Activated CD8-positive, alpha-beta T cell treated with anti-CD3 and anti-CD28 coated beads, Interleukin-2, amount 10 ng/mL, durations not matched to agents 7 days and 5 days (primary cell): ENCODE data around the gene SPATA6. TPM values are rescaled to one million over a fixed set of nuclear protein-coding genes. Genes with fewer than 3 reads are reported as not detected.

Experiments
- ATAC-seq: fragments of 150-1000 bp; cut with Tn5 transposase; one replicate; pipeline ENCODE4 v1.10.0; 2021; ENCODE audit warnings: moderate library complexity
- CTCF ChIA-PET: fragments of 350-600 bp; sonication (Branson Sonifier 250); formaldehyde crosslinking; loops from one replicate; lab custom pipeline; 2021; ENCODE audit warnings: antibody characterized with exemption; lab: Charles Lee
- POLR2A ChIA-PET: fragments of 350-600 bp; sonication (Branson Sonifier 250); formaldehyde crosslinking; loops from one replicate; lab custom pipeline; 2021; ENCODE audit warnings: antibody characterized with exemption; lab: Charles Lee
- DNase-seq: peaks from one replicate; pipeline ENCODE4 v3.0.0-alpha.2; 2020
- H3K27ac Mint-ChIP-seq: one replicate; pipeline ENCODE4 v1.8.0; 2021; ENCODE audit warnings: mild to moderate bottlenecking, mixed read lengths
- H3K27me3 Mint-ChIP-seq: one replicate; pipeline ENCODE4 v1.8.0; 2021; ENCODE audit warnings: low read depth, mixed read lengths
- H3K36me3 Mint-ChIP-seq: one replicate; pipeline ENCODE4 v1.8.0; 2021; ENCODE audit warnings: low read depth, mixed read lengths
- H3K4me1 Mint-ChIP-seq: one replicate; pipeline ENCODE4 v1.8.0; 2021; ENCODE audit warnings: low read depth, mixed read lengths
- H3K4me3 Mint-ChIP-seq: one replicate; pipeline ENCODE4 v1.8.0; 2021; ENCODE audit warnings: mild to moderate bottlenecking, mixed read lengths
- H3K9me3 Mint-ChIP-seq: one replicate; pipeline ENCODE4 v1.8.0; 2022; ENCODE audit warnings: mixed read lengths; ENCODE audit not compliant: insufficient read depth
- total RNA-seq, 2 experiments: library from RNA; stranded (reverse); gene quantifications; one replicate each; pipeline ENCODE4 v1.2.3, GENCODE V29; 2021

SPATA6 gene
- total RNA-seq, 2 experiments from 2014 or later = 0.89 to 0.95 TPM

DNA sequence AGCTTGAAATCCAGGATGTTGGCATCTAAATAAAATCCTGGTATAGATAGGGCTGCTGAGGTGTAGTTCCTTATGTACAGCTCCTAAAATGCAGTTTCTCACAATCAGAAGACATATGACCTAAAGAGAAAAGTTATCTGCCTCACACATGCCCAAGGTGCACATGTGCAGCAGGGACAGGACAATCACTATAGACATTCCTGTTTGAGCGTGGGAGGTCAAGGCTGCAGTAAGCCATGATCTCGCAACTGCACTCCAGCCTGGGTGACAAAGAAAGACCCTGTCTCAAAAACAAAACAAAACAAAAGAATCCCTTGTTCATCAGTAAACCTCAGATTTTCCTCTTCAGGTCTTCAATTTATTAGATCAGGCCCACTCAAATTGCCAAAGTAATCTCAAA, 66.1 kb downstream of the SPATA6 start:
- CTCF ChIA-PET = no interaction called here
- no peak for DNase-seq
- H3K27me3 Mint-ChIP-seq = peaks cover 2% of the 10 kb centered on the region
- H3K4me1 Mint-ChIP-seq = no peaks in the 10 kb centered on the region
- no peak overlapping the region for H3K4me3 Mint-ChIP-seq
- ATAC-seq = no peak
- no peak overlapping the region for H3K27ac Mint-ChIP-seq
- POLR2A ChIA-PET = no interaction called here
- no peaks in the 10 kb centered on the region for H3K9me3 Mint-ChIP-seq
- no peaks in the 10 kb centered on the region for H3K36me3 Mint-ChIP-seq

DNA sequence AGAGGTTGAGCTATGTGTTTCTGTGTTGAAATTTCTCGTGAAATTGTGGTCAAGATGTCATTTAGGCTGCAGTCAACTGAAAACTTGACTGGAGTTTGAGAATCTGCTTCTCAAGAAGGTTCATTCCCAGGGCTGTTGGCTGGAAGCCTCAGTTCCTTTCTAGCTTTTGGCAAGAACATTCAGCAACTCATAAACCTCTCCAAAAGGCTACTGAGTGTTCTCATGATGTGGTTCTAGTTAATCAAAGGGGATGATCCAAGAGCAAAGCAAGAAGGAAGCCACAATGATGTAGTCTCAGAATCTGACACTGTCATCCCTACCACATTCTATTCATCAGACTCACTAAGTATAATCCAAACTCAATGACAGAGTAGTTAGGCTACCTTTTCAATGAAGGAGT, 66.6 kb downstream of the SPATA6 start:
- POLR2A ChIA-PET = no interaction called here

DNA sequence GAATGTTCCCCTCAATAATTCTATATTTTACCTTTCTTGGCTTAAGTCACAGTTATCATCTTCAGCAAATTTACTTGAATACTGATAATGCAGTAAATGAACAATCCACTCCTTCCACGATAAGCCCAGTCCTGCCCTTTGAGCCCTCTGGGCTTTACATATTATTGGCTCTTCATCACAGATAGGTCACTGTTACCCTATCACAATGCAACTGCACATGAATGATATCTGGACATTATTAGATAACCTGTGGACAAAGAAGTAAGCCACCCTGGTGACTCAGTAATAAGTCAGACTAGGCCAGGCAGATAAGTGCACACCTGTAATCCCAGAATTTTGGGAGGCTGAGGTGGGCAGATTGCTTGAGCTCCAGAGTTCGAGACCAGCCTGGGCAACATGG, 69.4 kb downstream of the SPATA6 start:
- H3K27ac Mint-ChIP-seq = no peak overlapping the region
- CTCF ChIA-PET = no interaction called here

More for the DNA sequence above, 66.6 kb downstream of the SPATA6 start:
- CTCF ChIA-PET = no interaction called here
- H3K4me1 Mint-ChIP-seq = no peaks in the 10 kb centered on the region
- DNase-seq = no peak
- no peak for ATAC-seq
- H3K9me3 Mint-ChIP-seq = no peaks in the 10 kb centered on the region
- no peak overlapping the region for H3K4me3 Mint-ChIP-seq
- H3K27ac Mint-ChIP-seq = no peak overlapping the region
- H3K36me3 Mint-ChIP-seq = no peaks in the 10 kb centered on the region
- peaks cover 2% of the 10 kb centered on the region for H3K27me3 Mint-ChIP-seq

DNA sequence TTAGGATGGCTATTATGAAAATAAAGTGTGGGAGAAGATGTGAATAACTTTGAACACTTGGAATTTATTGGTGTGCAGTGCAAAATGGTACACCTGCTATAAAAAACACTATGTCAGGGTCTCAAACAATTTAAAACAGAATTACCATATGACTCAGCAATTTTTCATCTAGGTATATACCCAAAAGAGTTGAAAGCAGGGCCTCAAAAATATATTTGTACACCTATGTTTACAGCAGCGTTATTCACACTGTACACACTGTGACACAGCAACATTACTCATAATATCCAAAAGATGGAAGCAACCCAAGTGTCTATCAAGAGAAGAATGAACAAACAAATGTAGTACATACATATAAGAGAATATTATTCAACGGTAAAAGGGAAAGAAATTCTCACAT, 75.8 kb downstream of the SPATA6 start:
- H3K27me3 Mint-ChIP-seq = no peaks in the 10 kb centered on the region
- no peak for ATAC-seq
- CTCF ChIA-PET = no interaction called here
- no peak for DNase-seq
- H3K36me3 Mint-ChIP-seq = no peaks in the 10 kb centered on the region
- no peak overlapping the region for H3K27ac Mint-ChIP-seq
- H3K9me3 Mint-ChIP-seq = no peaks in the 10 kb centered on the region
- POLR2A ChIA-PET = no interaction called here
- H3K4me3 Mint-ChIP-seq = no peak overlapping the region
- no peaks in the 10 kb centered on the region for H3K4me1 Mint-ChIP-seq

More for the DNA sequence above, 69.4 kb downstream of the SPATA6 start:
- Mint-ChIP-seq H3K27me3 (peaks cover 2% of the 10 kb centered on the region), H3K9me3 (no peaks in the 10 kb centered on the region), H3K4me1 (no peaks in the 10 kb centered on the region), H3K4me3 (no peak overlapping the region), H3K36me3 (no peaks in the 10 kb centered on the region)
- DNase-seq (no peak), ATAC-seq (no peak)
- POLR2A ChIA-PET = no interaction called here

DNA sequence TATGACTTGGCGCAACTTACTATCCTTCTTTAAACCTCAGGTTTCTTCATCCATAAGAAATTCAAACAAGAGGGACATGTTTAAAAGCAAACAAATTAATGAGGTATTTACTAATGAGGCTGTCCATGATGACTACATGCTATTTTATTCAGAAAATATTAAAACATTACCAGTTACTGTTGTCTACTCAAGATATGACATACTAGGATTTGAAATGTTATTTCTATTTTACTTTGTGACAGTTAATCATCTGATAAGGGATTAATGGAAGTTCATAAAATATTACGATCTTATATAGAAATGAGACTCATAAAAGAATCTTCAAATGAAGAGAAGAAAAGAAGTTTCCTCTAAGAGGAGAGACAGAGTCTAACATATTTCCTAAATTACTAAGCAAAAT, 80.1 kb downstream of the SPATA6 start:
- DNase-seq (no peak), ATAC-seq (no peak)
- no peak overlapping the region for H3K27ac Mint-ChIP-seq
- H3K4me3 Mint-ChIP-seq = no peak overlapping the region
- H3K4me1 Mint-ChIP-seq = no peaks in the 10 kb centered on the region
- CTCF ChIA-PET = no interaction called here
- no peaks in the 10 kb centered on the region for H3K9me3 Mint-ChIP-seq
- no peaks in the 10 kb centered on the region for H3K36me3 Mint-ChIP-seq
- POLR2A ChIA-PET = no interaction called here
- no peaks in the 10 kb centered on the region for H3K27me3 Mint-ChIP-seq

DNA sequence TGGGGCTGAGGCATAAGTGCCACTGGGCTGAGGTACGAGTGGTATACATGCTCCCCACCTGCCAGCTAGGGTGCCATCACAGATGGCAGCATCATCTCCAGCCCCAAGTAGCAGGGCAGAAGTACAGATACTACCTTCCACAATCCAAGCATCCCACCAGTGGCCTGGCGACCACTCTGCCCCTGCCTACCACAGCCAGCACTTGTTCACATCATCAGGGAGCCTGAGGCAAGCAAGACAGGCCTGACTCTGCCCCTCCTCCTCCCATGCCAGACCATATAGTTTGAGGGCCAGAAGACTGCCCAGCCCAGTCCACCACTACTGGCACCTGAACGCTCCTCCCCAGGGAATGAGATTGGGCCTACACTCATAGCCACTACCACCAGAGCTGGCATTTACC, 84.6 kb downstream of the SPATA6 start:
- Mint-ChIP-seq H3K9me3 (no peaks in the 10 kb centered on the region), H3K4me3 (no peak overlapping the region), H3K36me3 (no peaks in the 10 kb centered on the region), H3K4me1 (no peaks in the 10 kb centered on the region), H3K27me3 (no peaks in the 10 kb centered on the region), H3K27ac (no peak overlapping the region)
- ATAC-seq (no peak), DNase-seq (no peak)
- ChIA-PET POLR2A (no interaction called here), CTCF (no interaction called here)

DNA sequence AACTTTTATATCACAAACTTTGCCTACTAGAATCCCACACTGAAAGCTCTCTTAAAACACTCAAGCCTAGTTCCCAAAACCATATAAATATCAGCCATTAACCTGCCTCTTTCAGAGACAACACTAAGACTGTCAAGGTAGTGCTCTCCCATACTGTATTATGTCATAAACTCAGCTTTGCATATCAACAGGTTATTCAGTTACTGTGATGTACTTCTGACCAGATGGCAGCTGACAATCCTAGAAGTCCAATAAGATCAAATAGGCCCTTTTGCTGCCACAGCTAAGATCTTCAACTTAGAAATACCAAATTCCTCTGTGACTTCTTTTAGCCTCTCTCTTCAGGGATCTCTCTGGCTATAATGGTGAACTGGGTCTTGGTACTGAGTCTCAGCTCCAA, 97.2 kb downstream of the SPATA6 start:
- Mint-ChIP-seq H3K4me1 (no peaks in the 10 kb centered on the region), H3K27me3 (no peaks in the 10 kb centered on the region), H3K9me3 (no peaks in the 10 kb centered on the region), H3K36me3 (no peaks in the 10 kb centered on the region), H3K27ac (no peak overlapping the region), H3K4me3 (no peak overlapping the region)
- POLR2A ChIA-PET = no interaction called here
- ATAC-seq (no peak), DNase-seq (no peak)
- CTCF ChIA-PET = no interaction called here

DNA sequence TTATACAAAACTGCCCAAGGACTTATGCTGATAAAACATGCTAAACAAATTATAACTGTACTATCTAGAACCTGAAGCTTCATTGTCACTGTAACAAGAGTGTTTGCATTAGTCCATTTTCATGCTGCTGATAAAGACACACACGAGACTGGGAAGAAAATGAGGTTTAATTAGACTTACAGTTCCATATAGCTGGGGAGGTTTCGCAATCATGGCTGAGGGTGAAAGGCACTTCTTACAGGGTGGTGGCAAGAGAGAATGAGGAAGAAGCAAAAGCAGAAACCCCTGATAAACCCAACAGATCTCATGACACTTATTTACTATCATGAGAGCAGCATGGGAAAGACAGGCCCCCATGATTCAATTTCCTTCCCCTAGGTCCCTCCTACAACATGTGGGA, 100.4 kb downstream of the SPATA6 start:
- no peak for DNase-seq
- Mint-ChIP-seq H3K27me3 (no peaks in the 10 kb centered on the region), H3K4me3 (no peak overlapping the region), H3K4me1 (no peaks in the 10 kb centered on the region), H3K36me3 (no peaks in the 10 kb centered on the region), H3K27ac (no peak overlapping the region), H3K9me3 (no peaks in the 10 kb centered on the region)
- ChIA-PET POLR2A (no interaction called here), CTCF (no interaction called here)
- ATAC-seq = no peak

DNA sequence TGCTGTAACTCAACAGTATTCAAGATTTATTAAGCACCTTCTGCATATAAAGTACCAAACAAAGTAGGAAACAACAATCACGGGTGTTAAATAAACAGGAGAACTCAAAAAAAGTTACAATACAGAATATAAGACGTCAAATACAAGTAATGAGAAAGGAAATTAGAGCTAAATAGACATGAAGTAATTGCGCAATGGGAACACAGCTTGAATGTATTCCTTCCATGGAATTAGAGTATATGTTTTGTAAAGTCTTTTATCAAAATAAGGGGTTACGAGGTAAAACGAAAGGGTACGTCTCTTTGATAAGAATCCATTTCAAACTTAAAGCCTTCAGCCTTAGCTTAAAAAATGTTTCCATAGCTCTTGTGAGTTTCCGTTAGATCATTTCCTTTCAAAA, 109.1 kb downstream of the SPATA6 start:
- DNase-seq = no peak
- ChIA-PET POLR2A (no interaction called here), CTCF (interaction anchor here (0.7 kb wide), 1 partner anchor 313 kb away, joined by 3 read pairs; no protein-coding TSS in a partner anchor)
- no peak for ATAC-seq
- H3K4me1 Mint-ChIP-seq = no peaks in the 10 kb centered on the region
- H3K4me3 Mint-ChIP-seq = no peak overlapping the region
- H3K36me3 Mint-ChIP-seq = no peaks in the 10 kb centered on the region
- no peaks in the 10 kb centered on the region for H3K9me3 Mint-ChIP-seq
- H3K27ac Mint-ChIP-seq = no peak overlapping the region
- no peaks in the 10 kb centered on the region for H3K27me3 Mint-ChIP-seq

DNA sequence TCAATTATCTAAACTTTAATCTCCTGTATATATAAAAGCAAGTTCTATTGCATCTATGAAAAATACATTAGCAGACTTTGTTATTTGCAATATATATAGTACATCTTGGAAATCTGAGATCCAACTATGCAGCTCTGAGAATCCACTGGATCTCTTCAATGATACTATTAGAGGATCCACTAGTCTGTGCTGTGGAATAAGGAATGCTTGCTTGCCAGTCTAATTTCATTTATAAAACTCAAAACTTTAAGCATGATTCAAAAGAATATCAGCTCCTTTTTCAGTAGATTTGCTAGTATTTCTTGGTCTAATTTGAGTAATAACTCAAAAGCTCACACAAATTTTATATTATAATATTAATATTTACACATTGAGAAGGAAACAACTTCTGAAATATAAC, 115.1 kb downstream of the SPATA6 start:
- POLR2A ChIA-PET = no interaction called here
- CTCF ChIA-PET = no interaction called here
- H3K4me3 Mint-ChIP-seq = no peak overlapping the region
- DNase-seq = no peak
- H3K4me1 Mint-ChIP-seq = no peaks in the 10 kb centered on the region
- no peak for ATAC-seq
- no peaks in the 10 kb centered on the region for H3K36me3 Mint-ChIP-seq
- H3K27ac Mint-ChIP-seq = no peak overlapping the region
- H3K9me3 Mint-ChIP-seq = no peaks in the 10 kb centered on the region
- H3K27me3 Mint-ChIP-seq = no peaks in the 10 kb centered on the region

DNA sequence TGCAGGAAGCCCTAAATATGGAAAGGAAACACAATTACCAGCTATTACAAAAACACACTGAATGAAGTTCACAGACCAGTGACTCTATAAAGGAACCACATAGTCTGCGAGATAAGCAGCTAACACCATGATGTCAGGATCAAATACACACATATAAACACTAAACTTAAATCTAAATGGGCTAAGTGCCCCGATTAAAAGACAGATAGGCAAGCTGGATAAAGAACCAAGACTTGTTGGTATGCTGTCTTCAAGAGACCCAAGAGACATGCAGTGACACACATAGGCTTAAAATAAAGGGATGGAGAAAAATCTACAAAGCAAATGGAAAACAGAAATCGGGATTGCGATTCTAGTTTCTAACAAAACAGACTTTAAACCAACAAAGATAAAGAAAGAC, 127.6 kb downstream of the SPATA6 start:
- no peak for ATAC-seq
- Mint-ChIP-seq H3K36me3 (no peaks in the 10 kb centered on the region), H3K27ac (no peak overlapping the region), H3K4me1 (no peaks in the 10 kb centered on the region), H3K4me3 (no peak overlapping the region), H3K27me3 (no peaks in the 10 kb centered on the region), H3K9me3 (no peaks in the 10 kb centered on the region)
- ChIA-PET POLR2A (no interaction called here), CTCF (no interaction called here)
- DNase-seq = no peak

DNA sequence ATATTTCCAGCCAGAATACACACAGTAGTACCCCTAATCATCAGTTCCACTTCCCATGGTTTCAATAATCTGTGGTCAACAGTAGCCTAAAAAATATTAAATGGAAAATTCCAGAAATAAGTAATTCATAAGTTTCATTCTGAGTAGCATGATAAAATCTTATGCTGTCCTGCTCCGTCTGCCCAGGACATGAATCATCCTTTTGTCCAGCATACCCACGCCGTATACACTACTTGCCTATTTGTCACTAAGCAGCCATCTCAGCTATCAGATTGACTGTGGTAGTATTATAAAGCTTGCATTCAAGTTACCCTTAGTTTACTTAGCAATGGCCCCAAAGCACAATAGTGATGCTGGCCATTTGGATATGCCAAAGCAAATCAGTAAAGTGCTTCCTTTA, 130.8 kb downstream of the SPATA6 start:
- ATAC-seq = no peak
- H3K36me3 Mint-ChIP-seq = no peaks in the 10 kb centered on the region
- POLR2A ChIA-PET = no interaction called here
- H3K4me3 Mint-ChIP-seq = no peak overlapping the region
- H3K9me3 Mint-ChIP-seq = no peaks in the 10 kb centered on the region
- no peaks in the 10 kb centered on the region for H3K27me3 Mint-ChIP-seq
- CTCF ChIA-PET = no interaction called here
- no peak overlapping the region for H3K27ac Mint-ChIP-seq
- no peak for DNase-seq
- H3K4me1 Mint-ChIP-seq = no peaks in the 10 kb centered on the region

DNA sequence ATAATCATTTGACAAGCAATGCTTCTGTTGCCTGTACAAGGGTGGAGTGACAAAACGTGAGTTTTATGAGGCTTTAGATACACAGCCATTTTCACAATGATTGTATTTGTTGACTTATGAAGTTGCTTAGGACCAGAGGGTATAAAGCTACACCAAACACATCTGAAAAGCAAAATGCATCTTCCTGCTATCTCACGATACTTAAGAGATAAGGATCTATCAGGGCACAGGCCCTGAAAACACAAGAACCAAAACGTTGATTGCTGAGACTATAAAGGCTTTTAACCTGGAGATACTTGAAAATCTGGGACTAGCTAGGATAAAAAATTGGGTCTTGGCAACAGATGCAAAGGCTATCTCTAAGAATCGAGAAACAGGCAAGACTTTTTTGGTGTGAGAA, 133.7 kb downstream of the SPATA6 start:
- POLR2A ChIA-PET = no interaction called here
- H3K27me3 Mint-ChIP-seq = no peaks in the 10 kb centered on the region
- no peak for ATAC-seq
- no peaks in the 10 kb centered on the region for H3K36me3 Mint-ChIP-seq
- CTCF ChIA-PET = no interaction called here
- no peaks in the 10 kb centered on the region for H3K4me1 Mint-ChIP-seq
- no peak overlapping the region for H3K27ac Mint-ChIP-seq
- no peak overlapping the region for H3K4me3 Mint-ChIP-seq
- H3K9me3 Mint-ChIP-seq = no peaks in the 10 kb centered on the region
- no peak for DNase-seq
